Activated CD4-positive, alpha-beta T cell treated with anti-CD3 and anti-CD28 coated beads, Interleukin-2, amount 50 U/mL, for 24 hours (primary cell): ENCODE data around the gene THOC7.

Source experiments
- DNase-seq, 2 donors: peaks; one replicate each; pipeline ENCODE4 v3.0.0-alpha.2; 2020; ENCODE audit warnings: low read depth in 1 of 2, low spot score in 1 of 2

Gene THOC7

GRCh38 chr3:63878394-63879060, 14.9 kb upstream of the THOC7 start:
- DNase-seq = no peak

- DNase-seq = no peak
These were observed 14.3 kb upstream of the THOC7 start for GRCh38 chr3:63877737-63878393.

- no peak for DNase-seq
These were observed 12.7 kb upstream of the THOC7 start for GRCh38 chr3:63876260-63876659.

GRCh38 chr3:63875510-63875909, 11.9 kb upstream of the THOC7 start:
- no peak for DNase-seq

GRCh38 chr3:63874769-63875168, 11.2 kb upstream of the THOC7 start:
- DNase-seq = no peak

GRCh38 chr3:63872135-63872924, 8.7 kb upstream of the THOC7 start:
- DNase-seq = no peak

- DNase-seq = no peak
These were observed 7.0 kb upstream of the THOC7 start for GRCh38 chr3:63870615-63871005.

GRCh38 chr3:63869940-63870614, 6.5 kb upstream of the THOC7 start:
- DNase-seq = no peak

GRCh38 chr3:63867225-63867624, 3.6 kb upstream of the THOC7 start:
- DNase-seq = no peak

GRCh38 chr3:63864965-63865327, 1.3 kb upstream of the THOC7 start:
- DNase-seq = no peak

GRCh38 chr3:63864008-63864964, 681 bp upstream of the THOC7 start:
- DNase-seq = peak; percentile 22 to 30

- no peak for DNase-seq
These were observed 828 bp downstream of the THOC7 start for GRCh38 chr3:63862804-63863149.

- DNase-seq = no peak
These were observed 2.3 kb downstream of the THOC7 start for GRCh38 chr3:63861306-63861705.

GRCh38 chr3:63860776-63861175, 2.8 kb downstream of the THOC7 start:
- no peak for DNase-seq

- DNase-seq = no peak
These were observed 6.3 kb downstream of the THOC7 start for GRCh38 chr3:63857311-63857710.

GRCh38 chr3:63855333-63855940, 8.2 kb downstream of the THOC7 start:
- DNase-seq = no peak

GRCh38 chr3:63853106-63853505, 10.5 kb downstream of the THOC7 start:
- DNase-seq = no peak

- no peak for DNase-seq
These were observed 12.3 kb downstream of the THOC7 start for GRCh38 chr3:63851287-63851686.

GRCh38 chr3:63849175-63849574, 14.4 kb downstream of the THOC7 start:
- no peak for DNase-seq

GRCh38 chr3:63847718-63848450, 15.7 kb downstream of the THOC7 start:
- no peak for DNase-seq
